Measurements from ENCODE around the gene ZFYVE27.

ZFYVE27 gene

GRCh38 chr10:97718178-97718577 lies 18.8 kb upstream of the ZFYVE27 start:
- Histone ChIP-seq H3K4me1 (ENCODE audit: control insufficient read depth, insufficient read depth, low read length, unreplicated experiment) (peaks cover 34% of the 10 kb centered on the region), H3K4me3 (ENCODE audit: low read depth, low read length) (no peak overlapping the region), H3K79me2 (ENCODE audit: control insufficient read depth, insufficient read depth, low read length, unreplicated experiment) (peaks cover 36% of the 10 kb centered on the region), H3K36me3 (ENCODE audit: insufficient read depth, low read length) (peaks cover 20% of the 10 kb centered on the region), H3K27me3 (ENCODE audit: insufficient read depth, low read length) (no peaks in the 10 kb centered on the region), H3K27ac (ENCODE audit: low read depth, low read length) (no peak overlapping the region), H2AFZ (ENCODE audit: low read length, unreplicated experiment) (no peak overlapping the region)

GRCh38 chr10:97718659-97719142 lies 18.2 kb upstream of the ZFYVE27 start:
- Histone ChIP-seq H3K27me3 (ENCODE audit: insufficient read depth, low read length) (no peaks in the 10 kb centered on the region), H3K4me3 (ENCODE audit: low read depth, low read length) (no peak overlapping the region), H3K79me2 (ENCODE audit: control insufficient read depth, insufficient read depth, low read length, unreplicated experiment) (peaks cover 36% of the 10 kb centered on the region), H3K4me1 (ENCODE audit: control insufficient read depth, insufficient read depth, low read length, unreplicated experiment) (peaks cover 33% of the 10 kb centered on the region), H3K27ac (ENCODE audit: low read depth, low read length) (no peak overlapping the region), H2AFZ (ENCODE audit: low read length, unreplicated experiment) (no peak overlapping the region), H3K36me3 (ENCODE audit: insufficient read depth, low read length) (peaks cover 20% of the 10 kb centered on the region)

GRCh38 chr10:97719602-97720001 lies 17.3 kb upstream of the ZFYVE27 start:
- no peak overlapping the region for H3K4me3 ChIP-seq (ENCODE audit: low read depth, low read length)
- peaks cover 33% of the 10 kb centered on the region for H3K79me2 ChIP-seq (ENCODE audit: control insufficient read depth, insufficient read depth, low read length, unreplicated experiment)
- peaks cover 20% of the 10 kb centered on the region for H3K36me3 ChIP-seq (ENCODE audit: insufficient read depth, low read length)
- no peaks in the 10 kb centered on the region for H3K27me3 ChIP-seq (ENCODE audit: insufficient read depth, low read length)
- H2AFZ ChIP-seq (ENCODE audit: low read length, unreplicated experiment), result no peak overlapping the region
- H3K4me1 ChIP-seq (ENCODE audit: control insufficient read depth, insufficient read depth, low read length, unreplicated experiment), result peaks cover 37% of the 10 kb centered on the region
- H3K27ac ChIP-seq (ENCODE audit: low read depth, low read length), result no peak overlapping the region

GRCh38 chr10:97721871-97722780 lies 14.8 kb upstream of the ZFYVE27 start:
- peaks cover 8% of the 10 kb centered on the region for H3K79me2 ChIP-seq (ENCODE audit: control insufficient read depth, insufficient read depth, low read length, unreplicated experiment)
- H3K27ac ChIP-seq (ENCODE audit: low read depth, low read length), result no peak overlapping the region
- H3K4me1 ChIP-seq (ENCODE audit: control insufficient read depth, insufficient read depth, low read length, unreplicated experiment), result peaks cover 28% of the 10 kb centered on the region
- H2AFZ ChIP-seq (ENCODE audit: low read length, unreplicated experiment), result no peak overlapping the region
- H3K4me3 ChIP-seq (ENCODE audit: low read depth, low read length), result no peak overlapping the region
- H3K27me3 ChIP-seq (ENCODE audit: insufficient read depth, low read length), result no peaks in the 10 kb centered on the region
- H3K36me3 ChIP-seq (ENCODE audit: insufficient read depth, low read length), result peaks cover 12% of the 10 kb centered on the region

- Histone ChIP-seq H2AFZ (ENCODE audit: low read length, unreplicated experiment) (no peak overlapping the region), H3K79me2 (ENCODE audit: control insufficient read depth, insufficient read depth, low read length, unreplicated experiment) (no peaks in the 10 kb centered on the region), H3K4me3 (ENCODE audit: low read depth, low read length) (no peak overlapping the region), H3K36me3 (ENCODE audit: insufficient read depth, low read length) (peaks cover 5% of the 10 kb centered on the region; the same call in 1 of the 2 replicates), H3K27ac (ENCODE audit: low read depth, low read length) (no peak overlapping the region), H3K4me1 (ENCODE audit: control insufficient read depth, insufficient read depth, low read length, unreplicated experiment) (peaks cover 23% of the 10 kb centered on the region), H3K27me3 (ENCODE audit: insufficient read depth, low read length) (no peaks in the 10 kb centered on the region)
Measured at GRCh38 chr10:97723001-97723400, 13.9 kb upstream of the ZFYVE27 start.

GRCh38 chr10:97724341-97724941 lies 12.5 kb upstream of the ZFYVE27 start:
- Histone ChIP-seq H3K27ac (ENCODE audit: low read depth, low read length) (peak overlapping the region; percentile 23; the same call in 1 of the 2 replicates), H3K36me3 (ENCODE audit: insufficient read depth, low read length) (no peaks in the 10 kb centered on the region), H3K4me3 (ENCODE audit: low read depth, low read length) (no peak overlapping the region), H3K79me2 (ENCODE audit: control insufficient read depth, insufficient read depth, low read length, unreplicated experiment) (no peaks in the 10 kb centered on the region), H2AFZ (ENCODE audit: low read length, unreplicated experiment) (no peak overlapping the region), H3K27me3 (ENCODE audit: insufficient read depth, low read length) (no peaks in the 10 kb centered on the region), H3K4me1 (ENCODE audit: control insufficient read depth, insufficient read depth, low read length, unreplicated experiment) (peaks cover 12% of the 10 kb centered on the region)

GRCh38 chr10:97726636-97727178 lies 10.2 kb upstream of the ZFYVE27 start:
- no peaks in the 10 kb centered on the region for H3K79me2 ChIP-seq (ENCODE audit: control insufficient read depth, insufficient read depth, low read length, unreplicated experiment)
- no peaks in the 10 kb centered on the region for H3K36me3 ChIP-seq (ENCODE audit: insufficient read depth, low read length)
- H3K27ac ChIP-seq (ENCODE audit: low read depth, low read length), result peak overlapping the region; percentile 56; the same call in 1 of the 2 replicates
- H3K4me1 ChIP-seq (ENCODE audit: control insufficient read depth, insufficient read depth, low read length, unreplicated experiment), result peaks cover 12% of the 10 kb centered on the region
- no peaks in the 10 kb centered on the region for H3K27me3 ChIP-seq (ENCODE audit: insufficient read depth, low read length)
- H3K4me3 ChIP-seq (ENCODE audit: low read depth, low read length), result peak overlapping the region; percentile 39; the same call in 1 of the 2 replicates
- no peak overlapping the region for H2AFZ ChIP-seq (ENCODE audit: low read length, unreplicated experiment)

- Histone ChIP-seq H3K4me1 (ENCODE audit: control insufficient read depth, insufficient read depth, low read length, unreplicated experiment) (peaks cover 12% of the 10 kb centered on the region), H2AFZ (ENCODE audit: low read length, unreplicated experiment) (no peak overlapping the region), H3K36me3 (ENCODE audit: insufficient read depth, low read length) (no peaks in the 10 kb centered on the region), H3K79me2 (ENCODE audit: control insufficient read depth, insufficient read depth, low read length, unreplicated experiment) (no peaks in the 10 kb centered on the region), H3K4me3 (ENCODE audit: low read depth, low read length) (no peak overlapping the region), H3K27me3 (ENCODE audit: insufficient read depth, low read length) (no peaks in the 10 kb centered on the region), H3K27ac (ENCODE audit: low read depth, low read length) (no peak overlapping the region)
Measured at GRCh38 chr10:97729014-97729413, 7.9 kb upstream of the ZFYVE27 start.

GRCh38 chr10:97731346-97732051 lies 5.4 kb upstream of the ZFYVE27 start:
- Histone ChIP-seq H2AFZ (ENCODE audit: low read length, unreplicated experiment) (no peak overlapping the region), H3K4me3 (ENCODE audit: low read depth, low read length) (no peak overlapping the region), H3K36me3 (ENCODE audit: insufficient read depth, low read length) (no peaks in the 10 kb centered on the region), H3K79me2 (ENCODE audit: control insufficient read depth, insufficient read depth, low read length, unreplicated experiment) (no peaks in the 10 kb centered on the region), H3K27me3 (ENCODE audit: insufficient read depth, low read length) (no peaks in the 10 kb centered on the region), H3K27ac (ENCODE audit: low read depth, low read length) (no peak overlapping the region), H3K4me1 (ENCODE audit: control insufficient read depth, insufficient read depth, low read length, unreplicated experiment) (peaks cover 11% of the 10 kb centered on the region)

- no peaks in the 10 kb centered on the region for H3K36me3 ChIP-seq (ENCODE audit: insufficient read depth, low read length)
- H3K4me1 ChIP-seq (ENCODE audit: control insufficient read depth, insufficient read depth, low read length, unreplicated experiment), result peaks cover 8% of the 10 kb centered on the region
- no peaks in the 10 kb centered on the region for H3K27me3 ChIP-seq (ENCODE audit: insufficient read depth, low read length)
- H3K27ac ChIP-seq (ENCODE audit: low read depth, low read length), result no peak overlapping the region
- no peak overlapping the region for H2AFZ ChIP-seq (ENCODE audit: low read length, unreplicated experiment)
- no peak overlapping the region for H3K4me3 ChIP-seq (ENCODE audit: low read depth, low read length)
- H3K79me2 ChIP-seq (ENCODE audit: control insufficient read depth, insufficient read depth, low read length, unreplicated experiment), result no peaks in the 10 kb centered on the region
Measured at GRCh38 chr10:97732052-97732359, 4.9 kb upstream of the ZFYVE27 start.

Measured in ACC112 (cell line).